PFSK-1 (cell line): ENCODE results near the gene BMI1.

Experiments
- POLR2AphosphoS5 ChIP-seq: IDR thresholded peaks from 2 replicates; pipeline ENCODE4 v1.6.1; 2012; ENCODE audit warnings: low read depth, mild to moderate bottlenecking, control low read depth, low read length, moderate library complexity
- SIN3A ChIP-seq: IDR thresholded peaks from 2 replicates; pipeline ENCODE4 v1.6.1; 2012; ENCODE audit warnings: mild to moderate bottlenecking, low read length, moderate library complexity, borderline replicate concordance; ENCODE audit not compliant: insufficient read depth
- TAF1 ChIP-seq: IDR thresholded peaks from 2 replicates; pipeline ENCODE4 v1.6.1; 2012; ENCODE audit warnings: low read length, control low read depth, borderline replicate concordance; ENCODE audit not compliant: insufficient read depth
- TF ChIP-seq, protein P1 (sequence below), 2 experiments: IDR thresholded peaks; 2 replicates each; pipeline versions ENCODE4 v1.6.1 to v1.8.0; 2011 to 2012; ENCODE audit warnings: low read depth in 2 of 2, low read length in 2 of 2, control low read depth in 1 of 2, inconsistent platforms in 1 of 2, mild to moderate bottlenecking in 1 of 2, moderate library complexity in 1 of 2; ENCODE audit not compliant: insufficient read depth in 1 of 2

DNA sequence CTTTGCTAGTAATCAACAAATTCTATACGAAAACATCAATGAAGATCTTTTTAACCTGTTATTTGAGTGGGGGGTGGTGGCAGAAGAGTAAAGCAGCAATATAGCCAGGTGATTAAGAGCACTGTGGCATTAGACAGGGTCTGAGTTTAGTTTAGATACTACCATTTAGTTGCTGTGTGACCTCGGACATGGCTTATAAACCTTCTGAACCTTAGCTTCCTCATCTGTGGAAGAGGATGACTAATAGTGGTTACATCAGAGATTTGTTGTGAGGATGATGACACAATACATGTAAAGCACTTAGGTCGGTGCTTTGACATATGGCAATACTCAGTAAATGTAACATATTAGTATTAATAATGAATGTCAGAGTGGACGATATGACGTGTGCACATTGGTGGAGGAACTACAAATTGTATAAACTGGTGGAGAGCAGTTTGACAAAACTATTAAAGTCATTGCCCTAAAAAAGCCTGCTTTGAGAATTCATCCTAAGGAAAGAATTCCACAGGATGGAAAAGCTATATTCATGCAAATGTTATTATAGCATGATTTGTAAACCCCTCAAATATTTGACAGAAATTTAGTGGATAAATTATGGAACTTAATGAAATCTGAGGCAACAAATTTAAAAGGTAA, 48.7 kb downstream of the BMI1 start:
- no peak for TF ChIP-seq POLR2AphosphoS5
- TF ChIP-seq, protein P1, sequence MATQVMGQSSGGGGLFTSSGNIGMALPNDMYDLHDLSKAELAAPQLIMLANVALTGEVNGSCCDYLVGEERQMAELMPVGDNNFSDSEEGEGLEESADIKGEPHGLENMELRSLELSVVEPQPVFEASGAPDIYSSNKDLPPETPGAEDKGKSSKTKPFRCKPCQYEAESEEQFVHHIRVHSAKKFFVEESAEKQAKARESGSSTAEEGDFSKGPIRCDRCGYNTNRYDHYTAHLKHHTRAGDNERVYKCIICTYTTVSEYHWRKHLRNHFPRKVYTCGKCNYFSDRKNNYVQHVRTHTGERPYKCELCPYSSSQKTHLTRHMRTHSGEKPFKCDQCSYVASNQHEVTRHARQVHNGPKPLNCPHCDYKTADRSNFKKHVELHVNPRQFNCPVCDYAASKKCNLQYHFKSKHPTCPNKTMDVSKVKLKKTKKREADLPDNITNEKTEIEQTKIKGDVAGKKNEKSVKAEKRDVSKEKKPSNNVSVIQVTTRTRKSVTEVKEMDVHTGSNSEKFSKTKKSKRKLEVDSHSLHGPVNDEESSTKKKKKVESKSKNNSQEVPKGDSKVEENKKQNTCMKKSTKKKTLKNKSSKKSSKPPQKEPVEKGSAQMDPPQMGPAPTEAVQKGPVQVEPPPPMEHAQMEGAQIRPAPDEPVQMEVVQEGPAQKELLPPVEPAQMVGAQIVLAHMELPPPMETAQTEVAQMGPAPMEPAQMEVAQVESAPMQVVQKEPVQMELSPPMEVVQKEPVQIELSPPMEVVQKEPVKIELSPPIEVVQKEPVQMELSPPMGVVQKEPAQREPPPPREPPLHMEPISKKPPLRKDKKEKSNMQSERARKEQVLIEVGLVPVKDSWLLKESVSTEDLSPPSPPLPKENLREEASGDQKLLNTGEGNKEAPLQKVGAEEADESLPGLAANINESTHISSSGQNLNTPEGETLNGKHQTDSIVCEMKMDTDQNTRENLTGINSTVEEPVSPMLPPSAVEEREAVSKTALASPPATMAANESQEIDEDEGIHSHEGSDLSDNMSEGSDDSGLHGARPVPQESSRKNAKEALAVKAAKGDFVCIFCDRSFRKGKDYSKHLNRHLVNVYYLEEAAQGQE (IDR thresholded peaks at IDR 0.05; ENCODE audit: insufficient read depth in 1 of 2, low read depth in 2 of 2, low read length in 2 of 2), result no peak
- TF ChIP-seq TAF1, result no peak
- no peak for TF ChIP-seq SIN3A
